ENCODE data around the gene PRAMEF8. TPM values are rescaled to one million over a fixed set of nuclear protein-coding genes. Genes with fewer than 3 reads are reported as not detected.

Gene PRAMEF8
- total RNA-seq, 1 donor from 2014 or later, result not detected

Other genes starting within 250 kb of the PRAMEF8 start
- gene PRAMEF27, start 228.6 kb downstream of the PRAMEF8 start, total RNA-seq, result not detected in 2 replicates
- gene HNRNPCL3, start 224.4 kb downstream of the PRAMEF8 start, total RNA-seq, result not detected in 2 replicates
- gene PRAMEF25, start 214.4 kb downstream of the PRAMEF8 start, total RNA-seq, result not detected in 2 replicates
- gene HNRNPCL2, start 168.3 kb downstream of the PRAMEF8 start, total RNA-seq, result not detected in 2 replicates
- gene PRAMEF26, start 129.1 kb downstream of the PRAMEF8 start, total RNA-seq, result not detected in 2 replicates
- not detected in 2 replicates for gene HNRNPCL4, start 119.5 kb downstream of the PRAMEF8 start, total RNA-seq
- not detected in 2 replicates for gene PRAMEF9, start 113.3 kb downstream of the PRAMEF8 start, total RNA-seq
- gene PRAMEF13, start 83.7 kb downstream of the PRAMEF8 start, total RNA-seq, result not detected in 2 replicates
- gene PRAMEF18, start 59.0 kb downstream of the PRAMEF8 start, total RNA-seq, result not detected in 2 replicates
- gene PRAMEF5, start 30.9 kb downstream of the PRAMEF8 start, total RNA-seq, result not detected in 2 replicates
- not detected in 2 replicates for gene PRAMEF33, start 18.4 kb upstream of the PRAMEF8 start, total RNA-seq
- gene PRAMEF15, start 30.4 kb upstream of the PRAMEF8 start, total RNA-seq, result not detected in 2 replicates
- not detected in 2 replicates for gene PRAMEF14, start 62.0 kb upstream of the PRAMEF8 start, total RNA-seq
- gene PRAMEF19, start 86.8 kb upstream of the PRAMEF8 start, total RNA-seq, result not detected in 2 replicates
- not detected in 2 replicates for gene PRAMEF17, start 104.5 kb upstream of the PRAMEF8 start, total RNA-seq
- gene PRAMEF20, start 125.3 kb upstream of the PRAMEF8 start, total RNA-seq, result not detected in 2 replicates
- gene LRRC38, start 228.9 kb upstream of the PRAMEF8 start, total RNA-seq, result not detected in 2 replicates

Data from myocyte (in vitro differentiated cells).